GM19468 (cell line): ENCODE results near the gene CAMTA1.
"Not testable (repeated sequence)": the region's sequence is repeated elsewhere in the genome, so short reads cannot be mapped to it uniquely, and the experiment has no call there.

Experiments used
- ATAC-seq: cut with Tn5 transposase; IDR thresholded peaks from one replicate; pipeline ENCODE4 v1.9.1; 2021; ENCODE audit warnings: mild to moderate bottlenecking, moderate library complexity, moderate number of reproducible peaks; ENCODE audit not compliant: unreplicated experiment; ENCODE audit errors: extremely low read depth

Gene CAMTA1

DNA sequence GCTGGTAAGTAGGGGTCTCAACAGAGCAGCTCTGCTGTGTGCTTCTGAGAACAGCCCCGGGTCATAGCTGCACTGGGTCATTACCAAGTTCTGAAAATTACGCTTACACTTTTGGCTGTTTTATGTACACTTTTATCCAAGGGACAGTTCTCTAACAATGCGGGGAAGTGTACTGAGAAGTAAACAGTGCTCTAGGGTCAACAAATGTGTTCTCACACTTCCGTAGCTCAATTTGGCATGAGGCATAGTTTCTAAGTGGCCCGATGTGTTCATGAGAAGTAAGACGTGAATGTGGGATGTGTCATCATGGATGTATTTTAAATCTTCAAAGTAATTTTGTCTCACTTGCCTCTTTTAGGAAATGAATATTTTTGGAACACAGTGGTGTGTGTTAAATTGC, 975.0 kb downstream of the CAMTA1 start:
- no peak for ATAC-seq

DNA sequence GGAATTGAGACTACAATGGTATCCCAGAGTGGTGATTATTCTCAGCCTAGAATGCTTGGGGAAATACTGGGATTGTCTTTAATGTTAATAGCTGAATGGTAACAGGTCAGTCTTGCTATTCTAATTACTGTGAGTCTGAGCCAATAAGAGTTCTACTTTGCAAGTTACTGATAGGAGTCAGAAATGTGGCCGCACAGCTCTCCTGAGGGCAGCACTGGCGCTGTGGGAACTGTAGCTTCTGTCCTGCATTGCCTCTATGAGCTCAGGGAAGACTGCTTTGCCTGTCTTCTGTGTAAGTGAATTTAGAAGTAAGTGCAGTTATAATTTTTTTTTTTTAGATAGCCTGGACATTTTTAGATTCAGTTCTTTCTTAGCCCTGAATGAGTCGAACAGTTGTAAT, 975.8 kb downstream of the CAMTA1 start:
- no peak for ATAC-seq

GRCh38 chr1:7767176-7767575, 981.9 kb downstream of the CAMTA1 start:
- ATAC-seq = no peak

- no peak for ATAC-seq
Observed at GRCh38 chr1:7768583-7768982, 983.3 kb downstream of the CAMTA1 start.

DNA sequence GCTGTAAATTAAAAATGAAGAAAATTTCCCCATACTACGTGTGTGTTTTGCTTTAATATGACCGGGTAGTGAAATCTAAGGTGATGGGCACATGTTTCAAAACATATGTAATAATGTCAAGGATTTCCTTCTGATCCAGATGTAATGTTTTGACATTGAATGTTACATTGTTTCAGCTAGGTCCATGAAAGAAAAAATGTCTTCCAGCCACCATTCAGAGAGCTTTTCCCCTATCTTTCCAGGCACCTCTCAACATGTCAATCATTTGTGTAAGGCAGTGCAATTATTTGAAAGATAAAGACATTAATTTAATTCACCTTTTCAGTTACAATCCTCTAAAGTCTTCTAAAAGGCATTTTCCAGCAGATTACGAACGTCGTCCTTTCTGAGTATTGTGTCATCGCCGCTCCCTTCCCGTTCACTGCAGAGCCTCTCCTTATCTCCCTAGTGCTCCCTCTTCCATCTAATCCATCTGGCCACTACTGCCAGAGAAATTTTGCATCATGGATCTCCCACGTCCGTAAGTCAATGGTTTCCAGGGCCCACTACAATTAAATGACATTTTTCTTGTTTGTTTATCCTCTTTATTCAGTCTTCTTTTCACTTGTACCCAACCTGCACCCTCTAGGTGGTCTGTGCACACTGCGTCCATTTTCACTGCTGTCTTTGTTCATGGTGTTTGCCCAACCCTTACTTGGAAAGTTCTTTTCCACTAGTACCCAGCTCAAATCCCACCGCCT, 984.6 kb downstream of the CAMTA1 start:
- no peak for ATAC-seq

DNA sequence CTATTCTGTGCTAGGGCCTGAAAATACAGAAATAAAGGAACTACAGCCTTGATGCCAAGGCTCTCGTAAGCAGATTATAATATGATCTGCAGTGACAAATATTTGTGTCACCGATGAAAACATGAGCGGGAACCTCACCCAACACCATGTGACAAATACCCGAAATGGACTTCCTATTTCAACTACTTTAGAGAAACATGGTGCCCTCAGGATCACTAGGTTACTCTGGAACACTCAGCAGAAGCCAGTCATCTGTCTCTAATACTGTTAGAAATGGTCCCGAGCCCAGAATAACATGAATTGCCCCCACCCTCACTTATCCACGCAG, 985.4 kb downstream of the CAMTA1 start:
- ATAC-seq = no peak

DNA sequence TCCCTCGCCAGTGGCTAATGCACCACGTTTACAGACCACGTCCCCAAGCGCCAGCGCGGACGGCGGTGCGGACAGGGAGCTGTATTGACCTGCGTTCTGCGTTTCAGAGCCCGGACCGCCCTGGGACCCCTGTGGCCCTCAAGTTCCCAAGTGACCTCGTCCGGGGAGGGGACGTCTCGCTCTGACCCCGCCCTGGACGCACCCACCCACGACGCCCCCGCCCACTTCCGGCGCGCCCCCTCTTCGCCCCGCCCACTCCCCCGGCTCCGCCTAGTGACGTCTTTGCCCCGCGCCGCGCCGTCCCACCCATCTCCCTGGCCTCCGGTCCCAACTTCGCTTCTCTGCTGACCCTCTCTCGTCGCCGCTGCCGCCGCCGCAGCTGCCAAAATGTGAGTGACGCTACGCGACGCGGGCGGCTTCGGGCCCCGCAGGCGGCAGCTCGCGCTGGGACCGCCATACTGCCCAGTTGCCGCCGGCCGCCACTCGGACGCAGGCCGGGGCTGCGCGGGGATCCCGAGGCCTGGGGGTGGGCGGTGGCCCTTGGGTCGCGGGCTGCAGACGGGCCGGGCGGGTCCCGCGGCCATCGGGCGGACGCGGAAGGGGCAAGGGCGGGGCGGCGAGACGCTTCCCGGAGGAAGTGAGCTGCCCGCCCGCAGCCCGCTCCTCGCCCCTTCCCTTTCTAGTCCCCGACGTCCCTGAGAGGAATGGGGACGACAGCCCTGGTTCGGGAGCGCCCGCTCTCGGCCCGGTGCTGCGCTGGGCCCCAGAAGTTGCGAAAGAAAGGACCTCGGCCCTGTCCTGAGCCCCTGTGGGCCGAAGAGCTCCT, 986.0 kb downstream of the CAMTA1 start, which contains the start of gene VAMP3:
TSS of gene VAMP3 (plus strand) at position 300 of the 826 bp plus-strand sequence. CDS start at position 388, 88 bp downstream.
- ATAC-seq = peak; percentile 49

- no peak for ATAC-seq
Observed at GRCh38 chr1:7771823-7772299, 986.6 kb downstream of the CAMTA1 start.

DNA sequence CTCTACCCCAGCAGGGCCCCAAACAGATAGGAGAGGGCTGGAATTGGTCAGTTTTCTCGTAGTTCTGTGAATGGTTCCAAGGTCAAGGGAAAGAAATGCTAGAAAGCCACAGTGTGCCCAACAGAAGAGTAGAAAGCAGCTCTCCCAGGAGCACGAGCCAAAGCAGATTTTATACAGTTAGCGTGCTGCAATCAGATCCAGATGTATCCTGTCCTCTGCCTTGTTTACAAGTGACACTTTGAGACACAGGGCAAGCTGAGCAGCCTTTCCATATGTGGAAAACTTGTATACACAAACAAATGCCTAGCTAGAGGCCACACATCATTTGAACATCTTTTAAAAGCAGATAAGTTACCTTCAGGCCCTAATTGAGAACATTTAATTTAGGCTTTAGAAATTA, 992.3 kb downstream of the CAMTA1 start:
- ATAC-seq = no peak

DNA sequence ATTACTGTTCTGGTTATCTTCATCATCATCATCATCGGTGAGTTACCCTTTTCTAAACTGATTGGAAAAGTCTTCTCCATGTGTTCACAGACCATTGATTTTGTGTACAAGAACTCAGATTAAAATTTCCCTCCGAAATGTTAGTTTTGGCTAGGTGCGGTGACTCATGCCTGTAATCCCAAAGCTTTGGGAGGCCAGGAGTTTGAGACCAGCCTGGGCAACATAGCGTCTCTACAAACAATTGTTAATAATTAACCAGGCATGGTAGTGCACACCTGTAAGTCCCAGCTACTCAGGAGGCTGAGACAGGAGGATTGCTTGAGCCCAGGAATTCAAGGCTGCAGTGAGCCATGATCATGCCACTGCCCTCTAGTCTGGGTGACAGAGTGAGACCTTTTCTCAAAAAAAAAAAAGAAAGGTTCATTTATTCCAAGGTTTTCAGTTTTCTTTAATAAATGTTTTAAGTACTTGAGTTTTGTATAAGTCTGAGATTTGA, 992.9 kb downstream of the CAMTA1 start:
- ATAC-seq = no peak

DNA sequence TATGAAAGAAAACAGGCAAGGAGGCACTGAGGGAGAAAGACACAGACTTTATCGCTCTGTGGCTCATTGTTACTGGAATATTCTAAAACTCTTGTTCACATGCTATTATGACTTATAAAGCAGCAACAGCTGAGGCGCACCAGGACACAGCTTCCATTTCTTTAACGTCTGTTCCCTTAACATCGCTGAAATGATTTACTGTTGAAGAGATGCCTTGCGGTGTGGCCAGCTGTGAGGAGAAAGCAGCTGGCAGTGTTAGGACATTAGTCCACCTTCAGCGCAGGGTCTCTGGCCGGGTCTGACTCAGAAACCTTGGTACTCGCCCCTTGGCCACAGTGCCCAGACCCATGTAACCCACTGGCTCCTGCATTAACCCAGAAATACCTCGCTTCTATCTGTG, 995.7 kb downstream of the CAMTA1 start:
- no peak for ATAC-seq

DNA sequence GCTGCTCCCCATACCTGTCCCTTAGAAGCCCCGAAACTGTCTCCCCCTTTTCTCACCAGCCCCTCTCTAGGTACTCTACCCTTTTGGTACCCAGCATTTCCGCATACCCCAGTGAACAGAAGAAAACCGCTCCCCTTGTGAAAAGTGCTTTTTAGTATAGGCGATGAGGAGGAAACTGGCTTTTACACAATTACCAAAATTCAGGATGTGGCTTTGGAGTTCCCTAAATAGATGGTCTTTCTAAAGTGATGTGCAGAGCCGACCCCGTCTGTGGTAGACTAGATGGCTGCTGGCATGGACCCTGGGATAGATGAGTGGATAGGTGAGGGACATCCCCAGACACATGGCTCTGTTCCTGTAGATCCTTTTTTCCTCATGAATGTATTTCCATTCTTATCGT, 996.2 kb downstream of the CAMTA1 start:
- no peak for ATAC-seq

DNA sequence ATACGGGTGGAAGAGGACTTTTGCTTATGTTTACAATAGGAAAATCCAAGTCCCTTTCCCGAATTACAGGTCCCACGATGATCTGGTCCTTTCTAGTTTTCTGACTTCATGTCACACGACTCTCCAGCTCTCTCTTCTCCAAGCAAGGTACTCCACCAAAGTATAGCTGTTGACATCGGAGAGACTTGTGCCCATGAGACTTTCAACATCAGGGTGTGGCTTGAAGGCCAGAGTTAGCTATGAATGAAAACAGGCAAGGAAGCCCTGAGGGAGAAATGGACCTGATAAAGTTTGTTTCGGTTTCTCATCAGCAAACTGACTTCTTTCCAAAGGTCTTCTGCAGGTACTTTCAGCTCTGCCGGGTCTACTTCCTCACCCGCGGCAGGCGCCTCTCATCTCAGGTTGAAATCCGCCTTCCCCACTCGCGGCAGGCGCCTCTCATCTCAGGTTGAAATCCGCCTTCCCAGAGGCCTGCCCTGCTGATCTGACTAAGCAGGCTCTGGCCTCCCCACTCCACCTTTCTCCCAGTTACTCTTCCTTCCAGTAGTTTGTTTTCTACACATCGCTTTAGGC, 996.8 kb downstream of the CAMTA1 start:
- ATAC-seq = no peak

GRCh38 chr1:7783178-7783711, 998.0 kb downstream of the CAMTA1 start:
- no peak for ATAC-seq

- peak; percentile 92 for ATAC-seq
Observed at GRCh38 chr1:7783826-7784491, 998.7 kb downstream of the CAMTA1 start, which contains the start of gene PER3. Gene PER3, plus strand, starts transcription at chr1:7784291. Its CDS starts 587 bp downstream, at chr1:7784878.

DNA sequence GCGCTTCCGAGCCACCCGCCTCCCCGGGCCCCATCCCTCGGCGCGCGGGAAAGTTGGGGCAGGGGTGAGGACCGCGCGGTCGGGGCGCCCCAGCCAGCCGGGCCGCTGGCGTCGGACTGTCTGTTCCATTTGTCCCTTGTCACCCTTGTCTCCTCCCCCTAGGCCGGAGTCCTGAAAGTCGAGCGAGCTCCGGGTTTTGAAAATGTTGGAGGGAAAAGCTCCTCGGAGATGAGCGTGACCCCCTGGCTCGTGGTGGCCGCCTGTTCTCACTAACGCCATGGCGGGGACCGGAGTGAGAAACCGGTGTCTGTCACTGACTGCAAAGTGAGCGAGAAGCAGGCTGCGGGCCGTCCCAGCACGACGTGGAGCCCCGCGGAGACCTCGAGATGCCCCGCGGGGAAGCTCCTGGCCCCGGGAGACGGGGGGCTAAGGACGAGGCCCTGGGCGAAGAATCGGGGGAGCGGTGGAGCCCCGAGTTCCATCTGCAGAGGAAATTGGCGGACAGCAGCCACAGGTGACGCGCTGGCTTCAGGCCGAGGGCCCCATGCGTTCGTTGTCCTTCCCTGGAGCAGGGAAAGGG, 999.3 kb downstream of the CAMTA1 start:
- ATAC-seq = no peak

- ATAC-seq = no peak
Observed at GRCh38 chr1:7785108-7785507, 999.9 kb downstream of the CAMTA1 start.

DNA sequence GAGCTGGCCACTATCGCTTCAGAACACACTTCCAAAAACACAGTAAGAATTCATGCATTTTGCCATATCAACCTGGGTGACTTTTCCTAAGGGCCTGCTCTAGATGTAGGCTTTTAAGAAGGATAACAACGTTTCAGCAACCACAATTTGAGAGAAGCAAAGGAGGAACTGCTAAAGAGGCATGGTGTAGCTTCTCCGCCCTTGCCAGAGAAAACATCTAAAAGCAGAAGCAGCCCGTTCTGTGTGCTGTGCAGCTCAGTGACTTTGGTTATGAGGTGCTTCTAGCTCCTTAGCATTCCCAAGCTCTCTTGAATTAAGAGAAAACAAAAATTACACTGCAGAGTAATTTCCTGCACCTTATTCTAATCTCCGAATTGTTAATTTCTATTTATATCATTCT, 1001.5 kb downstream of the CAMTA1 start:
- no peak for ATAC-seq

DNA sequence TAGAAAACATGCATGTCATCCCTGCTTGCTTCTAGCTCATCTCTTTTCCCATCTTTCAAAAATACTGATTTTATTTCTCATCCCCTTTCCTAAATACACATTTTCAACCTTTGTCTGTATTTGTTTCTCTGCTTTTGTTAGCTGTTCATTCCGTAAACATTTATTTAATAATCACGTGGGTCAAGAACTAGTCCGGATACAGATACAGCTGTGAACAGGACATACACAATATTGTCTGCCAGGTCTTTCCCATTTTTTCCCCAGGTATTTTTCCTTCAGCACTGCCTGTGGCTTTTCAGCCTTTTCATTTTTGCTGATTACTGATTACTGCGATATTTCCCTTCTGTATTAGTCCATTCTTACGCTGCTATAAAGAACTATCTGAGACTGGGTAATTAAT, 1004.6 kb downstream of the CAMTA1 start:
- ATAC-seq = no peak

GRCh38 chr1:7791027-7791426, 1005.8 kb downstream of the CAMTA1 start:
- not testable (repeated sequence) for ATAC-seq
